GM12891 (cell line): ENCODE data around the gene CNOT4.

Experiments
- PAX5 ChIP-seq: IDR thresholded peaks from 2 replicates; pipeline ENCODE4 v1.6.1; 2011; ENCODE audit warnings: low read length, moderate library complexity, mild to moderate bottlenecking; ENCODE audit not compliant: insufficient read depth, severe bottlenecking
- POLR2A ChIP-seq: IDR thresholded peaks from 2 replicates; pipeline ENCODE4 v1.6.1; 2011; ENCODE audit warnings: low read depth, low read length, control low read depth
- POLR2AphosphoS5 ChIP-seq: IDR thresholded peaks from 2 replicates; pipeline ENCODE4 v1.6.1; 2011; ENCODE audit warnings: low read depth, low read length, control low read depth
- SPI1 ChIP-seq: IDR thresholded peaks from 2 replicates; pipeline ENCODE4 v1.6.1; 2011; ENCODE audit warnings: low read depth, low read length, control low read depth
- TAF1 ChIP-seq: IDR thresholded peaks from 2 replicates; pipeline ENCODE4 v1.6.1; 2011; ENCODE audit warnings: low read depth, low read length, control low read depth

DNA sequence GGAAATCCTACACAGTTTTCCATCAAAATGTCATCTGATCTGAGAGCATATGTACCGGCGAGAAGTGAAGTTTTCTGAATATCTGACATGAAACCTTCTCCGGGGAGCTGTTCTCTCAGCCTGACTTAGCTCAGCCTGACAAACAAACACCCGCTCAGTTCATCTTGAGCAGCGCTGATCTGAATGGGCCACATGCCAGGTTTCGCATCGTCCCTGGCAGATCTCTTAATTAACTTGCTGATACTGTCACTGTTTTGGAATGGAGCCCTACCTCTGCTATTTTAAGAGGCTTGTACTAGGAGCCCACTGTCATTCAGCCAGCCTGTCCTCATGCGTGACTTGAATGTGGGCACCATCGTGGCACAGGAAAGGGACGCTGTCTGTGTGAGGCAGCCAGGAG is 167.0 kb downstream of the CNOT4 start:
- TF ChIP-seq POLR2AphosphoS5 (no peak), POLR2A (no peak), TAF1 (no peak), SPI1 (no peak), PAX5 (no peak)
